Omental fat pad (tissue), 4 donors: ENCODE measurements around the gene AMN. TPM values are rescaled to one million over a fixed set of nuclear protein-coding genes. Genes with fewer than 3 reads are reported as not detected.

Source experiments
- ATAC-seq: fragments of 150-250 bp; one replicate; pipeline ENCODE4 v1.9.1; 2016; ENCODE audit warnings: mild to moderate bottlenecking, moderate library complexity; ENCODE audit not compliant: low FRiP score
- DNase-seq: peaks from one replicate; pipeline ENCODE4 v3.0.0-alpha.2; 2019; ENCODE audit warnings: low spot score
- CTCF ChIP-seq, 3 donors: fragments of 450-650 bp; IDR thresholded peaks; one replicate each; pipeline ENCODE4 v1.5.1; 2016 to 2017; ENCODE audit warnings: antibody characterized with exemption in 3 of 3, mild to moderate bottlenecking in 3 of 3, moderate library complexity in 2 of 3
- total RNA-seq, 4 donors: library from RNA; depleted of rRNA; stranded (reverse); fragments of >200 nt; gene quantifications; one replicate each; pipeline ENCODE4 v1.1.0, GENCODE V29; 2016

Gene AMN
- total RNA-seq, 4 donors from 2014 or later, result 0.72 to 2.7 (median 1.7) TPM

- TF ChIP-seq CTCF (IDR thresholded peaks at IDR 0.05), result no peak
- no peak for ATAC-seq
- DNase-seq, result no peak
These were observed 7.8 kb downstream of the AMN start for GRCh38 chr14:102930138-102930752.

- ATAC-seq, result no peak
- DNase-seq, result no peak
- no peak for TF ChIP-seq CTCF (IDR thresholded peaks at IDR 0.05)
These were observed 8.5 kb downstream of the AMN start for GRCh38 chr14:102930753-102931579.

- TF ChIP-seq CTCF (IDR thresholded peaks at IDR 0.05), result no peak
- ATAC-seq (no peak), DNase-seq (no peak)
These were observed 9.3 kb downstream of the AMN start for GRCh38 chr14:102931580-102932285.

GRCh38 chr14:102932484-102933248, 10.2 kb downstream of the AMN start:
- DNase-seq (no peak), ATAC-seq (no peak)
- TF ChIP-seq CTCF (IDR thresholded peaks at IDR 0.05), result no peak

- no peak for ATAC-seq
- no peak for TF ChIP-seq CTCF (IDR thresholded peaks at IDR 0.05)
These were observed 11.3 kb downstream of the AMN start for GRCh38 chr14:102933618-102934231.

GRCh38 chr14:102935756-102936155, 13.3 kb downstream of the AMN start:
- no peak for DNase-seq
- no peak for TF ChIP-seq CTCF (IDR thresholded peaks at IDR 0.05)
- no peak for ATAC-seq

More at GRCh38 chr14:102933618-102934231, 11.3 kb downstream of the AMN start:
- no peak for DNase-seq
